Fibroblast of lung (primary cell): ENCODE data around the gene HLF. TPM values are rescaled to one million over a fixed set of nuclear protein-coding genes. Genes with fewer than 3 reads are reported as not detected.
A peak's percentile ranks its signal among the peaks of the same experiment; 100 is the strongest.

ENCODE experiments used
- DNase-seq, 2 donors: peaks; one replicate each; pipeline versions ENCODE4 v3.0.0 to v3.0.0-alpha.2; 2010; ENCODE audit warnings: low read depth in 2 of 2
- H2AFZ ChIP-seq: 2 replicates; pipeline ENCODE4 v1.5.1; 2012; ENCODE audit warnings: low read length, control low read depth, inconsistent platforms
- H3K27ac ChIP-seq: 2 replicates; pipeline ENCODE4 v1.5.1; 2011; ENCODE audit warnings: low read length, control low read depth; ENCODE audit not compliant: insufficient read depth
- H3K27me3 ChIP-seq: 2 replicates; pipeline ENCODE4 v1.5.1; 2011; ENCODE audit warnings: mild to moderate bottlenecking, low read length; ENCODE audit not compliant: control insufficient read depth, insufficient read depth
- H3K36me3 ChIP-seq: 2 replicates; pipeline ENCODE4 v1.5.1; 2011; ENCODE audit warnings: low read length; ENCODE audit not compliant: control insufficient read depth, insufficient read depth
- H3K4me1 ChIP-seq: 2 replicates; pipeline ENCODE4 v1.5.1; 2011; ENCODE audit warnings: low read length; ENCODE audit not compliant: control insufficient read depth, insufficient read depth; ENCODE audit errors: extremely low read depth
- H3K4me2 ChIP-seq: 2 replicates; pipeline ENCODE4 v1.5.1; 2011; ENCODE audit warnings: low read length, control low read depth; ENCODE audit not compliant: insufficient read depth; ENCODE audit errors: extremely low read depth
- H3K4me3 ChIP-seq, 4 experiments: fragments of 200-600 bp in 1 of 4; sonication (generic) in 1 of 4; replicated peaks in 1 of 4; 2 replicates each; pipeline ENCODE4 v1.5.1; 2011 to 2016; ENCODE audit warnings: low read length in 4 of 4, low read depth in 3 of 4, mild to moderate bottlenecking in 3 of 4, control low read depth in 2 of 4, inconsistent platforms in 1 of 4, mixed read lengths in 1 of 4; ENCODE audit not compliant: insufficient read depth in 1 of 4; ENCODE audit errors: control extremely low read depth in 1 of 4
- H3K79me2 ChIP-seq: 2 replicates; pipeline ENCODE4 v1.5.1; 2012; ENCODE audit warnings: mild to moderate bottlenecking, low read length, inconsistent platforms; ENCODE audit not compliant: control insufficient read depth, insufficient read depth
- H3K9ac ChIP-seq: 2 replicates; pipeline ENCODE4 v1.5.1; 2011; ENCODE audit warnings: mild to moderate bottlenecking, low read length, control low read depth; ENCODE audit not compliant: insufficient read depth
- H3K9me3 ChIP-seq: 2 replicates; pipeline ENCODE4 v1.5.1; 2012; ENCODE audit warnings: low read depth, low read length; ENCODE audit not compliant: control insufficient read depth, insufficient read depth
- H4K20me1 ChIP-seq: 2 replicates; pipeline ENCODE4 v1.5.1; 2011; ENCODE audit warnings: low read length; ENCODE audit not compliant: control insufficient read depth, insufficient read depth; ENCODE audit errors: extremely low read depth
- EZH2 ChIP-seq: IDR thresholded peaks from 2 replicates; pipeline ENCODE4 v1.5.1; 2012; ENCODE audit warnings: low read length, control low read depth, mild to moderate bottlenecking; ENCODE audit errors: missing control alignments
- polyA plus RNA-seq, 2 donors: library from polyadenylated mRNA; depleted of rRNA in 1 of 2; stranded (reverse) in 1 of 2; unstranded in 1 of 2; fragments of >200 nt; gene quantifications; 2 replicates each; pipeline ENCODE4 v1.2.1, GENCODE V29; 2011 to 2012; ENCODE audit warnings: missing spikeins in 1 of 2
- total RNA-seq: library from RNA; depleted of rRNA; stranded (reverse); fragments of >200 nt; gene quantifications from 2 replicates; pipeline ENCODE4 v1.2.1, GENCODE V29; 2014
- TF ChIP-seq, protein P1 (sequence below), 2 donors: IDR thresholded peaks in 1 of 2; conservative IDR thresholded peaks in 1 of 2; 1 replicate in 1 of 2; 2 replicates in 1 of 2; pipeline ENCODE4 v1.5.1; 2011 to 2012; ENCODE audit warnings: low read length in 2 of 2, control low read depth in 1 of 2, inconsistent platforms in 1 of 2, low read depth in 1 of 2, mild to moderate bottlenecking in 1 of 2

Gene HLF
- total and polyA plus RNA-seq, 2 donors (not counting 1 experiment from before 2014, with no cell fraction given): 0.17 to 0.69 TPM

DNA sequence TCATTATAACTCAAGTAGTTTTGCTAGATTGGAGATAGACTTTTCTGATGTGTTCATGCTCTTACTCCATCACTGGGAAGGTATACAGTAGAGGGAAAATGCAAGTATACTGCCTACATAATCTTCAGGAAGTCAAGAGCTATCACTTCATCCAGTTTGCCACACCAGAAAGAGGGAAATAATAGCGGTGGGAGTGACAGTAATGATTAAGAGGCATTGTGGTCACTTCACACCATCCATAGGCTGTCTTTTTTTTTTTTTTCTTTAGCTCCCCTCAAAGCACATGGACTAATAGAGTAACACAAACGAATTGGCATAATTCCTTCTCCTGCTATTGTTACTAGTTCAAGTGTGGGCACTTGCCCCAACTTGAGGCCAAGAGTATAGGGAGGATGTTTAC, 28.4 kb upstream of the HLF start:
- no peak overlapping the region for H3K9ac ChIP-seq
- H4K20me1 ChIP-seq: no peaks in the 10 kb centered on the region
- peaks cover 2% of the 10 kb centered on the region for H3K4me1 ChIP-seq
- no peak overlapping the region for H3K4me2 ChIP-seq
- no peak overlapping the region for H3K4me3 ChIP-seq
- TF ChIP-seq, protein P1, sequence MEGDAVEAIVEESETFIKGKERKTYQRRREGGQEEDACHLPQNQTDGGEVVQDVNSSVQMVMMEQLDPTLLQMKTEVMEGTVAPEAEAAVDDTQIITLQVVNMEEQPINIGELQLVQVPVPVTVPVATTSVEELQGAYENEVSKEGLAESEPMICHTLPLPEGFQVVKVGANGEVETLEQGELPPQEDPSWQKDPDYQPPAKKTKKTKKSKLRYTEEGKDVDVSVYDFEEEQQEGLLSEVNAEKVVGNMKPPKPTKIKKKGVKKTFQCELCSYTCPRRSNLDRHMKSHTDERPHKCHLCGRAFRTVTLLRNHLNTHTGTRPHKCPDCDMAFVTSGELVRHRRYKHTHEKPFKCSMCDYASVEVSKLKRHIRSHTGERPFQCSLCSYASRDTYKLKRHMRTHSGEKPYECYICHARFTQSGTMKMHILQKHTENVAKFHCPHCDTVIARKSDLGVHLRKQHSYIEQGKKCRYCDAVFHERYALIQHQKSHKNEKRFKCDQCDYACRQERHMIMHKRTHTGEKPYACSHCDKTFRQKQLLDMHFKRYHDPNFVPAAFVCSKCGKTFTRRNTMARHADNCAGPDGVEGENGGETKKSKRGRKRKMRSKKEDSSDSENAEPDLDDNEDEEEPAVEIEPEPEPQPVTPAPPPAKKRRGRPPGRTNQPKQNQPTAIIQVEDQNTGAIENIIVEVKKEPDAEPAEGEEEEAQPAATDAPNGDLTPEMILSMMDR (conservative IDR thresholded peaks at IDR 0.05 in 1 of 2, IDR thresholded peaks at IDR 0.05 in 1 of 2; ENCODE audit: low read depth in 1 of 2, low read length in 2 of 2): no peak
- no peak for TF ChIP-seq EZH2
- peaks cover 3% of the 10 kb centered on the region for H3K27me3 ChIP-seq
- no peak for DNase-seq
- H3K27ac ChIP-seq: no peak overlapping the region
- H3K36me3 ChIP-seq: no peaks in the 10 kb centered on the region
- H3K9me3 ChIP-seq: no peaks in the 10 kb centered on the region
- H2AFZ ChIP-seq: no peak overlapping the region
- H3K79me2 ChIP-seq: no peaks in the 10 kb centered on the region

DNA sequence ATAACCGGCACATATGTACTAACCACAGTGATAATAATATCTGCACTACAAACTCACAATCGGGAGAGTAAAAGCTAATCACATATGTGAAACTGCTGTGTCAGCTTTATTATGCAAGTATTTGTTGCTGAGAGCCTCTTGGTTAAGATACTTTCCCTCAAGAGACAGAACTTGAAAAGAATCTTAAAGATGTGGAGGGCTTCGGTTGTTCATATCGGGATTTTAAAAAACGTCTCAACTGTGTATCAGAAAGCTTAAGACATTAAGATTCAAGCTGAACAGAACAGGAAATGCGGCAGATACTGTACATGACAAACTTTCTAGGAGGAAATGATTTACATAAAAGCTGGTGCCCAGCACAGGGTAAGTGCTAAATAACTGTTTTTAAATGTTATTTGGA, 27.5 kb upstream of the HLF start:
- DNase-seq: no peak

DNA sequence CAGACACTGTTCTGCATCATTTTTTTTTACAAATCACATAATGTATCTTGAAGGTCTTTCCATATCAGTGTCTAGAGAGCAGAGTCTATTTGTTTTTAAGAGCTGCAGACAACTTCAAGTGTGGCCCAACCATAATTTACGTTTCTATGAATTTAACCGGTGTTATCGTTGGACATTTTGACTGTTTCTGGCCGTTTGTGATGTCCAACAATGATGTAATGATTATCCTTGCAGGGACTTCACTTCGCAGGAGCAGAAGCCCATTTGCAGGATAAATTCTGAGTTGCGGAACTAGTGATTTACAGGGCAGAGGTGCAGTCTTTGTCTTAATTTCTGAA, 26.9 kb upstream of the HLF start:
- Histone ChIP-seq H3K27me3 (peaks cover 3% of the 10 kb centered on the region), H3K27ac (peak overlapping the region; percentile 23), H3K36me3 (no peaks in the 10 kb centered on the region), H2AFZ (peak overlapping the region; percentile 60), H3K4me3 (peak overlapping the region; percentile 24 to 68 (median 44)), H3K79me2 (no peaks in the 10 kb centered on the region), H4K20me1 (no peaks in the 10 kb centered on the region), H3K4me2 (peak overlapping the region; percentile 61), H3K4me1 (peaks cover 2% of the 10 kb centered on the region), H3K9ac (no peak overlapping the region), H3K9me3 (no peaks in the 10 kb centered on the region)
- peak in 1 of 2 donors; percentile 20 for DNase-seq
- no peak for TF ChIP-seq EZH2
- TF ChIP-seq, protein P1 (conservative IDR thresholded peaks at IDR 0.05 in 1 of 2, IDR thresholded peaks at IDR 0.05 in 1 of 2; ENCODE audit: low read depth in 1 of 2, low read length in 2 of 2): no peak

More for the DNA sequence above, 27.5 kb upstream of the HLF start:
- H3K9ac ChIP-seq: no peak overlapping the region
- H3K4me2 ChIP-seq: no peak overlapping the region
- H3K4me1 ChIP-seq: peaks cover 2% of the 10 kb centered on the region
- no peaks in the 10 kb centered on the region for H3K36me3 ChIP-seq
- TF ChIP-seq, protein P1 (conservative IDR thresholded peaks at IDR 0.05 in 1 of 2, IDR thresholded peaks at IDR 0.05 in 1 of 2; ENCODE audit: low read depth in 1 of 2, low read length in 2 of 2): no peak
- TF ChIP-seq EZH2: no peak
- no peaks in the 10 kb centered on the region for H4K20me1 ChIP-seq
- H3K4me3 ChIP-seq: no peak overlapping the region
- no peaks in the 10 kb centered on the region for H3K9me3 ChIP-seq
- no peak overlapping the region for H3K27ac ChIP-seq
- H2AFZ ChIP-seq: no peak overlapping the region
- no peaks in the 10 kb centered on the region for H3K79me2 ChIP-seq
- H3K27me3 ChIP-seq: peaks cover 3% of the 10 kb centered on the region
